Ovary (tissue), 3 donors: ENCODE results near the gene CARM1.

Source experiments
- EP300 ChIP-seq: sonication (generic); formaldehyde crosslinking; IDR thresholded peaks from one replicate; pipeline ENCODE4 v1.6.1; 2017; ENCODE audit warnings: antibody characterized with exemption
- POLR2A ChIP-seq: fragments of 450-650 bp; IDR thresholded peaks from one replicate; pipeline ENCODE4 v1.6.1; 2017; ENCODE audit warnings: antibody characterized with exemption, mild to moderate bottlenecking, moderate library complexity
- TF ChIP-seq, protein P1 (sequence below), 3 donors: fragments of 450-650 bp in 2 of 3; fragments of 200-600 bp in 1 of 3; IDR thresholded peaks; one replicate each; pipeline versions ENCODE4 v1.5.1 to v1.8.0; 2016 to 2022; ENCODE audit warnings: antibody characterized with exemption in 3 of 3, mild to moderate bottlenecking in 1 of 3
- donor health status: DM: no; HTN: no; CAD: no.

DNA sequence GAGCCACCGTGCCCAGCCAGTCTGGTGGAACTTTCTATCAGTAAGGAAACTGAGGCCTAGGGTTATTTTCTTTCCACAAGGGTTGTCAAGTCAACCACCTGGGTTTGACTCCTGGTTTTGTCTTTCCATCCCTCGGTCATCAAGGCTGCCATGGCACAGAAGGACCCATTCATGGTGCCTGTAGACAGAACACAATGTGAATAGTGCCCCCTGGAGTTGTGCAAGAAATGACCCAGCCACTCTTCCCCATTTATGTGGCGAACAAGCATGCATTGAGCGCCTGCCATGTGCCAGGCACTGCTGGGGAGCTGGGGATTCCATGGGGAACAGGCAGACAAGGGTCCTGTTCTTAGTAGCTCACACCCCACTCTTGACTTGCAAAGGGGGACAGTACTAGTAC lies 93.5 kb downstream of the CARM1 start:
- TF ChIP-seq, protein P1, sequence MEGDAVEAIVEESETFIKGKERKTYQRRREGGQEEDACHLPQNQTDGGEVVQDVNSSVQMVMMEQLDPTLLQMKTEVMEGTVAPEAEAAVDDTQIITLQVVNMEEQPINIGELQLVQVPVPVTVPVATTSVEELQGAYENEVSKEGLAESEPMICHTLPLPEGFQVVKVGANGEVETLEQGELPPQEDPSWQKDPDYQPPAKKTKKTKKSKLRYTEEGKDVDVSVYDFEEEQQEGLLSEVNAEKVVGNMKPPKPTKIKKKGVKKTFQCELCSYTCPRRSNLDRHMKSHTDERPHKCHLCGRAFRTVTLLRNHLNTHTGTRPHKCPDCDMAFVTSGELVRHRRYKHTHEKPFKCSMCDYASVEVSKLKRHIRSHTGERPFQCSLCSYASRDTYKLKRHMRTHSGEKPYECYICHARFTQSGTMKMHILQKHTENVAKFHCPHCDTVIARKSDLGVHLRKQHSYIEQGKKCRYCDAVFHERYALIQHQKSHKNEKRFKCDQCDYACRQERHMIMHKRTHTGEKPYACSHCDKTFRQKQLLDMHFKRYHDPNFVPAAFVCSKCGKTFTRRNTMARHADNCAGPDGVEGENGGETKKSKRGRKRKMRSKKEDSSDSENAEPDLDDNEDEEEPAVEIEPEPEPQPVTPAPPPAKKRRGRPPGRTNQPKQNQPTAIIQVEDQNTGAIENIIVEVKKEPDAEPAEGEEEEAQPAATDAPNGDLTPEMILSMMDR (IDR thresholded peaks at IDR 0.05), result no peak
- TF ChIP-seq POLR2A (no peak), EP300 (no peak)
